Osteoblast (primary cell): ENCODE data around the gene RRN3. TPM values are rescaled to one million over a fixed set of nuclear protein-coding genes. Genes with fewer than 3 reads are reported as not detected.
"Not testable (repeated sequence)": the region's sequence is repeated elsewhere in the genome, so short reads cannot be mapped to it uniquely, and the experiment has no call there.

Experiments
- DNase-seq: peaks from one replicate; pipeline ENCODE4 v3.0.0; 2011; ENCODE audit warnings: low spot score, mixed read lengths; ENCODE audit not compliant: insufficient read length; ENCODE audit errors: missing footprints
- H2AFZ ChIP-seq: 2 replicates; pipeline ENCODE4 v1.6.0; 2011; ENCODE audit warnings: mild to moderate bottlenecking, low read length
- H3K27ac ChIP-seq: 2 replicates; pipeline ENCODE4 v1.5.1; 2011; ENCODE audit warnings: mild to moderate bottlenecking, low read depth, low read length, moderate library complexity
- H3K27me3 ChIP-seq: 2 replicates; pipeline ENCODE4 v1.6.0; 2012; ENCODE audit warnings: mild to moderate bottlenecking, control low read depth, inconsistent platforms, low read length, moderate library complexity; ENCODE audit not compliant: insufficient read depth
- H3K36me3 ChIP-seq: 2 replicates; pipeline ENCODE4 v1.5.1; 2011; ENCODE audit warnings: mild to moderate bottlenecking, low read length, control low read depth, moderate library complexity; ENCODE audit not compliant: insufficient read depth
- H3K4me1 ChIP-seq: 2 replicates; pipeline ENCODE4 v1.5.1; 2011; ENCODE audit warnings: mild to moderate bottlenecking, low read length, control low read depth, moderate library complexity; ENCODE audit not compliant: insufficient read depth
- H3K4me2 ChIP-seq: 2 replicates; pipeline ENCODE4 v1.6.0; 2011; ENCODE audit warnings: mild to moderate bottlenecking, low read length; ENCODE audit not compliant: insufficient read depth
- H3K4me3 ChIP-seq: fragments of 200-600 bp; sonication (generic); 3 replicates; pipeline ENCODE4 v1.5.1; 2012; ENCODE audit warnings: mild to moderate bottlenecking, low read length, inconsistent platforms; ENCODE audit not compliant: insufficient read depth
- H3K79me2 ChIP-seq: 2 replicates; pipeline ENCODE4 v1.6.0; 2012; ENCODE audit warnings: mild to moderate bottlenecking, low read length, control low read depth, inconsistent platforms; ENCODE audit not compliant: insufficient read depth
- H3K9me3 ChIP-seq: 2 replicates; pipeline ENCODE4 v1.5.1; 2011; ENCODE audit warnings: low read depth, low read length, control low read depth
- H4K20me1 ChIP-seq: 2 replicates; pipeline ENCODE4 v1.6.0; 2012; ENCODE audit warnings: mild to moderate bottlenecking, low read length, control low read depth; ENCODE audit not compliant: insufficient read depth
- total RNA-seq: library from RNA; depleted of rRNA; stranded (reverse); fragments of >200 nt; gene quantifications from 2 replicates; pipeline ENCODE4 v1.2.3, GENCODE V29; 2012

RRN3 gene
- total RNA-seq, 1 donor, result 29.3 TPM

- H2AFZ ChIP-seq, DNase-seq, H3K9me3 ChIP-seq, H3K27me3 ChIP-seq, H3K4me3 ChIP-seq, H3K4me2 ChIP-seq: not testable (repeated sequence)
- Histone ChIP-seq H3K27ac (peak overlapping the region; percentile 24), H3K4me1 (peaks cover 14% of the 10 kb centered on the region), H3K79me2 (peaks cover 32% of the 10 kb centered on the region), H3K36me3 (peaks cover 70% of the 10 kb centered on the region), H4K20me1 (peaks cover 22% of the 10 kb centered on the region)
Observed at GRCh38 chr16:15028801-15029698, 65.0 kb downstream of the RRN3 start.

DNA sequence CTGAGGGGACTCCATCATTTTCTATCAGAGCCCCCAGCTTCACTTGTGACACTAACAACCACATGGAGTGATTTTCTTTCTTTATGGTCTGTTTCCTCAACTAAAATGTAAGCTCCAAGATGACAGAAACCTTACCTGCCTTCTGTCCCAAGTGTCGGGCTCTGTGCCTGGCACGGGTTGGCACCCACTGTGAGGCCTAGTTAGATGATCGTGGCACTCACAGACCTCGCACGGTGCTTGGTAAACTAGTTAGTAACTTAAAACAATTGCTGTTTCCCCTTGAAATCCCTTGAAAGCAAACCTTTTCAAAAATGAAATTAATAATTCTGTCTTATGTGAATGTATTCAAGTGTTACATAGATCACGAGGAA is 65.7 kb downstream of the RRN3 start:
- not testable (repeated sequence) for H3K4me3 ChIP-seq, H2AFZ ChIP-seq, H3K27me3 ChIP-seq, H3K9me3 ChIP-seq, H3K4me2 ChIP-seq, DNase-seq
- Histone ChIP-seq H3K79me2 (peaks cover 32% of the 10 kb centered on the region), H3K4me1 (peaks cover 14% of the 10 kb centered on the region), H3K27ac (peak overlapping the region; percentile 24), H4K20me1 (peaks cover 28% of the 10 kb centered on the region), H3K36me3 (peaks cover 70% of the 10 kb centered on the region)

DNA sequence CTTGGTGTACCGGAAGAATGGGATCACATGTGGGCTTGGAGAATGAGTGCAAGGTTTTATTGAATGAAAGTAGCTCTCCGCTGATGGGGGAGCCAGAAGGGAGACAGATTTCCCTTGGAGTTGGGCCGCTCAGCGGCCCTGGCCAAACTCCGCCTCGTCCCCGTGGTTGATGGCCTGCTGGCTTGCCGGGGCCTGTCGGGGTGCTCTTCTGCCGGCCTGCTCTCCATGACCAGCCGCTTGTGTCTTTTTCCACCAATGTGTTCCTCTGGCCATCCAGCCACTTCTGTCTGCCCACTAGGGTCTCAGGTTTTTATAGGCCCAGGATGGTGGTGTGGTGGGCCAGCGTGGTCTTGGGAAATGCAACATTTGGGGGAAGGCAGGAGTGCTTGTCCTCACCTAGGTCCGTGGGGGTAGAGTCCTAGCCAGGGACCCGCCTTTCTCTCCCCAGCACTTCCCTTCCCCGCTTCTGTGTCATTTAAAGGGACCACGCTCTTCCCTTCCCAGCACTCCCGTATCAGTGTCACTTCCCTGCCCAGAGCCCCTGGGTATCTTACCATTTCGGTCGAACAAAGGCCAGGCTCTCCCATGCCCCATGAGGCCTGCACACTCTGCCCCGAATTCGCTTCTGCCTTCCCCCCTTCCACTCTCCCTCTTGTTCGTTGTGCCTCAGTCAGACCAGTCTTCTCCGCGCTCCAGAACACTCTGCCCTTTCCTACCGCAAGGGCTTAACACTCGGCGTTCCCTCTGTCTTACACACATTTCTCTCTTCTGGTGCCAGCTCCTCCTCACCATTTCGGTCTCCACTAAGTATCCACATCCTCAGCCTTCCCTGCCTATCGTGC is 66.3 kb downstream of the RRN3 start:
- Histone ChIP-seq H3K36me3 (peaks cover 70% of the 10 kb centered on the region), H3K27ac (peak overlapping the region; percentile 37), H3K4me1 (peaks cover 14% of the 10 kb centered on the region), H3K79me2 (peaks cover 36% of the 10 kb centered on the region), H4K20me1 (peaks cover 29% of the 10 kb centered on the region)
- not testable (repeated sequence) for H3K4me2 ChIP-seq, H3K9me3 ChIP-seq, H3K27me3 ChIP-seq, H3K4me3 ChIP-seq, DNase-seq, H2AFZ ChIP-seq

GRCh38 chr16:15027051-15027450 is 67.0 kb downstream of the RRN3 start:
- peaks cover 40% of the 10 kb centered on the region for H3K79me2 ChIP-seq
- not testable (repeated sequence) for H3K27me3 ChIP-seq, H2AFZ ChIP-seq, H3K4me3 ChIP-seq, DNase-seq, H3K27ac ChIP-seq, H3K9me3 ChIP-seq, H3K4me2 ChIP-seq
- H3K4me1 ChIP-seq, result peaks cover 14% of the 10 kb centered on the region
- H4K20me1 ChIP-seq, result peaks cover 33% of the 10 kb centered on the region
- H3K36me3 ChIP-seq, result peaks cover 70% of the 10 kb centered on the region

GRCh38 chr16:15025234-15025951 is 68.7 kb downstream of the RRN3 start:
- not testable (repeated sequence) for H3K27me3 ChIP-seq, H3K9me3 ChIP-seq, H2AFZ ChIP-seq, H3K4me3 ChIP-seq, DNase-seq
- peak overlapping the region; percentile 52 for H3K27ac ChIP-seq
- peaks cover 59% of the 10 kb centered on the region for H3K36me3 ChIP-seq
- peaks cover 46% of the 10 kb centered on the region for H3K79me2 ChIP-seq
- peak overlapping the region; percentile 27 for H3K4me2 ChIP-seq
- peaks cover 24% of the 10 kb centered on the region for H3K4me1 ChIP-seq
- peaks cover 33% of the 10 kb centered on the region for H4K20me1 ChIP-seq

- Histone ChIP-seq H3K79me2 (peaks cover 45% of the 10 kb centered on the region), H3K4me1 (peaks cover 24% of the 10 kb centered on the region), H4K20me1 (peaks cover 33% of the 10 kb centered on the region), H3K27ac (peak overlapping the region; percentile 52), H3K36me3 (peaks cover 59% of the 10 kb centered on the region)
- not testable (repeated sequence) for H3K4me3 ChIP-seq, H3K27me3 ChIP-seq, H3K9me3 ChIP-seq, H3K4me2 ChIP-seq, H2AFZ ChIP-seq, DNase-seq
Observed at GRCh38 chr16:15024858-15025199, 69.2 kb downstream of the RRN3 start.

DNA sequence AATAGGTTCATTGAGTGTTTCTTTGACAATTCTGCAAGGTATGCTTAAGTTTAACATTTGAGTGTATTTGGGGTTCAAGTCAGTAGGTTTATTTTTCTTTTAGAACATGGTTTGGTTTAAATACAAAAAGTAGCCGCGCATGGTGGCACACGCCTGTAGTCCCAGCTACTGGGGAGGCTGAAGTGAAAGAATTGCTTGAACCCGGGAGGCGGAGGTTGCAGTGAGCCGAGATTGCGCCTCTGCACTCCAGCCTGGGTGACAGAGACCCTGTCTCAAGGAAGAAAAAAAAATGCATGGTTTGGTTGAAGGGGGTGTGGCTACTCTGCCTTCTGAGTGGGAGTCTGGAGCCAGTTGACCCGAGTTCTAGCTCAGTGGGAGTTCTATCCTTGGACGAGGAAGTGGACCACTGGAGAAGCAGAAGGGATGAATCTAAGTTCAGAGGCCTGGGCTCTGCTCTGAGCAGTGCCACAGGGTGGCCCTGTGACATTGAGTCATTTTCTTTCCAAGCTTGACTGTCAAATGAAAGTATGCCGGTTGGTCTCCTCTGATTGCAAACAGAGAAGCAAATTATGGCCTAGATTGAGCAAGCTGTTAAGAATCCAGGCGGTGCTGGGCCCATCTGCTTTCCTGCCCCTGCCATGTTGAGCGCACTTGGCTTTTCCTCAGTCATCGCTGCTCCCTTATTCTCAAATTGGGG is 70.5 kb downstream of the RRN3 start:
- H4K20me1 ChIP-seq, result peaks cover 27% of the 10 kb centered on the region
- peaks cover 42% of the 10 kb centered on the region for H3K79me2 ChIP-seq
- not testable (repeated sequence) for H3K4me2 ChIP-seq, H3K27me3 ChIP-seq, H3K9me3 ChIP-seq, H3K4me3 ChIP-seq, DNase-seq, H2AFZ ChIP-seq, H3K27ac ChIP-seq
- peaks cover 24% of the 10 kb centered on the region for H3K4me1 ChIP-seq
- peaks cover 59% of the 10 kb centered on the region for H3K36me3 ChIP-seq
